ENCODE measurements around the gene KRTAP5-8.

Gene KRTAP5-8

GRCh38 chr11:71499125-71499524 lies 38.7 kb upstream of the KRTAP5-8 start:
- Histone ChIP-seq H3K9me3 (ENCODE audit: insufficient read depth, low read depth, low read length) (no peaks in the 10 kb centered on the region), H3K4me1 (ENCODE audit: insufficient read depth, low read length) (no peaks in the 10 kb centered on the region), H3K27me3 (ENCODE audit: insufficient read depth, low read length) (no peaks in the 10 kb centered on the region), H3K36me3 (ENCODE audit: insufficient read depth, low read depth, low read length) (peaks cover 42% of the 10 kb centered on the region), H3K4me3 (ENCODE audit: low read length) (no peak overlapping the region), H3K27ac (ENCODE audit: low read length) (no peak overlapping the region), H3K9ac (ENCODE audit: low read depth, low read length) (no peak overlapping the region)

GRCh38 chr11:71499546-71499945 lies 38.3 kb upstream of the KRTAP5-8 start:
- Histone ChIP-seq H3K4me3 (ENCODE audit: low read length) (no peak overlapping the region), H3K9me3 (ENCODE audit: insufficient read depth, low read depth, low read length) (no peaks in the 10 kb centered on the region), H3K27me3 (ENCODE audit: insufficient read depth, low read length) (no peaks in the 10 kb centered on the region), H3K36me3 (ENCODE audit: insufficient read depth, low read depth, low read length) (peaks cover 42% of the 10 kb centered on the region), H3K4me1 (ENCODE audit: insufficient read depth, low read length) (no peaks in the 10 kb centered on the region; the same call in 1 of the 2 replicates), H3K9ac (ENCODE audit: low read depth, low read length) (no peak overlapping the region), H3K27ac (ENCODE audit: low read length) (no peak overlapping the region)

GRCh38 chr11:71500601-71501021 lies 37.2 kb upstream of the KRTAP5-8 start:
- Histone ChIP-seq H3K27ac (ENCODE audit: low read length) (no peak overlapping the region), H3K9ac (ENCODE audit: low read depth, low read length) (no peak overlapping the region), H3K4me3 (ENCODE audit: low read length) (no peak overlapping the region), H3K36me3 (ENCODE audit: insufficient read depth, low read depth, low read length) (peaks cover 35% of the 10 kb centered on the region), H3K4me1 (ENCODE audit: insufficient read depth, low read length) (peaks cover 7% of the 10 kb centered on the region; the same call in 1 of the 2 replicates), H3K27me3 (ENCODE audit: insufficient read depth, low read length) (no peaks in the 10 kb centered on the region), H3K9me3 (ENCODE audit: insufficient read depth, low read depth, low read length) (no peaks in the 10 kb centered on the region)

- H3K4me1 ChIP-seq (ENCODE audit: insufficient read depth, low read length): peaks cover 7% of the 10 kb centered on the region; the same call in 1 of the 2 replicates
- H3K27me3 ChIP-seq (ENCODE audit: insufficient read depth, low read length): no peaks in the 10 kb centered on the region
- H3K27ac ChIP-seq (ENCODE audit: low read length): no peak overlapping the region
- no peak overlapping the region for H3K9ac ChIP-seq (ENCODE audit: low read depth, low read length)
- peaks cover 31% of the 10 kb centered on the region for H3K36me3 ChIP-seq (ENCODE audit: insufficient read depth, low read depth, low read length)
- H3K4me3 ChIP-seq (ENCODE audit: low read length): no peak overlapping the region
- no peaks in the 10 kb centered on the region for H3K9me3 ChIP-seq (ENCODE audit: insufficient read depth, low read depth, low read length)
Measured at GRCh38 chr11:71501071-71501985, 36.5 kb upstream of the KRTAP5-8 start.

- H3K9ac ChIP-seq (ENCODE audit: low read depth, low read length): no peak overlapping the region
- H3K27ac ChIP-seq (ENCODE audit: low read length): no peak overlapping the region
- peaks cover 7% of the 10 kb centered on the region; the same call in 1 of the 2 replicates for H3K4me1 ChIP-seq (ENCODE audit: insufficient read depth, low read length)
- no peak overlapping the region for H3K4me3 ChIP-seq (ENCODE audit: low read length)
- H3K27me3 ChIP-seq (ENCODE audit: insufficient read depth, low read length): no peaks in the 10 kb centered on the region
- H3K36me3 ChIP-seq (ENCODE audit: insufficient read depth, low read depth, low read length): peaks cover 28% of the 10 kb centered on the region
- H3K9me3 ChIP-seq (ENCODE audit: insufficient read depth, low read depth, low read length): 0 out of 2 replicates have a peak, but pooled peaks cover 5% of the 10 kb centered on the region
Measured at GRCh38 chr11:71502026-71502425, 35.8 kb upstream of the KRTAP5-8 start.

GRCh38 chr11:71502871-71503435 lies 34.9 kb upstream of the KRTAP5-8 start:
- Histone ChIP-seq H3K9ac (ENCODE audit: low read depth, low read length) (no peak overlapping the region), H3K9me3 (ENCODE audit: insufficient read depth, low read depth, low read length) (peaks cover 9% of the 10 kb centered on the region), H3K27me3 (ENCODE audit: insufficient read depth, low read length) (no peaks in the 10 kb centered on the region), H3K4me1 (ENCODE audit: insufficient read depth, low read length) (peaks cover 7% of the 10 kb centered on the region; the same call in 1 of the 2 replicates), H3K4me3 (ENCODE audit: low read length) (no peak overlapping the region), H3K36me3 (ENCODE audit: insufficient read depth, low read depth, low read length) (peaks cover 20% of the 10 kb centered on the region), H3K27ac (ENCODE audit: low read length) (no peak overlapping the region)

GRCh38 chr11:71504531-71504930 lies 33.3 kb upstream of the KRTAP5-8 start:
- no peaks in the 10 kb centered on the region for H3K27me3 ChIP-seq (ENCODE audit: insufficient read depth, low read length)
- peaks cover 7% of the 10 kb centered on the region; the same call in 1 of the 2 replicates for H3K4me1 ChIP-seq (ENCODE audit: insufficient read depth, low read length)
- H3K27ac ChIP-seq (ENCODE audit: low read length): no peak overlapping the region
- H3K9me3 ChIP-seq (ENCODE audit: insufficient read depth, low read depth, low read length): peaks cover 25% of the 10 kb centered on the region
- peaks cover 6% of the 10 kb centered on the region; the same call in 1 of the 2 replicates for H3K36me3 ChIP-seq (ENCODE audit: insufficient read depth, low read depth, low read length)
- H3K4me3 ChIP-seq (ENCODE audit: low read length): no peak overlapping the region
- H3K9ac ChIP-seq (ENCODE audit: low read depth, low read length): no peak overlapping the region

GRCh38 chr11:71505001-71505400 lies 32.8 kb upstream of the KRTAP5-8 start:
- Histone ChIP-seq H3K4me3 (ENCODE audit: low read length) (no peak overlapping the region), H3K4me1 (ENCODE audit: insufficient read depth, low read length) (peaks cover 7% of the 10 kb centered on the region; the same call in 1 of the 2 replicates), H3K27me3 (ENCODE audit: insufficient read depth, low read length) (no peaks in the 10 kb centered on the region), H3K36me3 (ENCODE audit: insufficient read depth, low read depth, low read length) (0 out of 2 replicates have a peak, but pooled peaks cover under 1% of the 10 kb centered on the region), H3K27ac (ENCODE audit: low read length) (no peak overlapping the region), H3K9ac (ENCODE audit: low read depth, low read length) (no peak overlapping the region), H3K9me3 (ENCODE audit: insufficient read depth, low read depth, low read length) (peaks cover 30% of the 10 kb centered on the region)

GRCh38 chr11:71505781-71506180 lies 32.0 kb upstream of the KRTAP5-8 start:
- no peak overlapping the region for H3K27ac ChIP-seq (ENCODE audit: low read length)

GRCh38 chr11:71507102-71507501 lies 30.7 kb upstream of the KRTAP5-8 start:
- Histone ChIP-seq H3K9ac (ENCODE audit: low read depth, low read length) (no peak overlapping the region), H3K4me3 (ENCODE audit: low read length) (no peak overlapping the region), H3K9me3 (ENCODE audit: insufficient read depth, low read depth, low read length) (peaks cover 38% of the 10 kb centered on the region), H3K36me3 (ENCODE audit: insufficient read depth, low read depth, low read length) (no peaks in the 10 kb centered on the region), H3K27me3 (ENCODE audit: insufficient read depth, low read length) (no peaks in the 10 kb centered on the region), H3K4me1 (ENCODE audit: insufficient read depth, low read length) (peaks cover 7% of the 10 kb centered on the region; the same call in 1 of the 2 replicates), H3K27ac (ENCODE audit: low read length) (no peak overlapping the region)

More at GRCh38 chr11:71505781-71506180, 32.0 kb upstream of the KRTAP5-8 start:
- Histone ChIP-seq H3K9me3 (ENCODE audit: insufficient read depth, low read depth, low read length) (peaks cover 38% of the 10 kb centered on the region), H3K4me1 (ENCODE audit: insufficient read depth, low read length) (peaks cover 7% of the 10 kb centered on the region; the same call in 1 of the 2 replicates), H3K27me3 (ENCODE audit: insufficient read depth, low read length) (no peaks in the 10 kb centered on the region), H3K4me3 (ENCODE audit: low read length) (no peak overlapping the region), H3K9ac (ENCODE audit: low read depth, low read length) (no peak overlapping the region), H3K36me3 (ENCODE audit: insufficient read depth, low read depth, low read length) (no peaks in the 10 kb centered on the region)

- H3K27ac ChIP-seq (ENCODE audit: low read length): no peak overlapping the region
- H3K27me3 ChIP-seq (ENCODE audit: insufficient read depth, low read length): no peaks in the 10 kb centered on the region
- H3K4me3 ChIP-seq (ENCODE audit: low read length): no peak overlapping the region
- H3K9ac ChIP-seq (ENCODE audit: low read depth, low read length): no peak overlapping the region
- no peaks in the 10 kb centered on the region for H3K9me3 ChIP-seq (ENCODE audit: insufficient read depth, low read depth, low read length)
- H3K4me1 ChIP-seq (ENCODE audit: insufficient read depth, low read length): no peaks in the 10 kb centered on the region
- no peaks in the 10 kb centered on the region for H3K36me3 ChIP-seq (ENCODE audit: insufficient read depth, low read depth, low read length)
Measured at GRCh38 chr11:71518506-71519471, 19.0 kb upstream of the KRTAP5-8 start.

All from iPS-20b (cell line).